Measurements from ENCODE around the gene TNPO3.

GRCh38 chr7:128906766-128907559 is 147.9 kb downstream of the TNPO3 start:
- TF ChIP-seq SMC3 (conservative IDR thresholded peaks at IDR 0.05; ENCODE audit: poor library complexity) (no peak), TAF1 (IDR thresholded peaks at IDR 0.05; ENCODE audit: low read depth) (no peak)
- TF ChIP-seq, protein P1, sequence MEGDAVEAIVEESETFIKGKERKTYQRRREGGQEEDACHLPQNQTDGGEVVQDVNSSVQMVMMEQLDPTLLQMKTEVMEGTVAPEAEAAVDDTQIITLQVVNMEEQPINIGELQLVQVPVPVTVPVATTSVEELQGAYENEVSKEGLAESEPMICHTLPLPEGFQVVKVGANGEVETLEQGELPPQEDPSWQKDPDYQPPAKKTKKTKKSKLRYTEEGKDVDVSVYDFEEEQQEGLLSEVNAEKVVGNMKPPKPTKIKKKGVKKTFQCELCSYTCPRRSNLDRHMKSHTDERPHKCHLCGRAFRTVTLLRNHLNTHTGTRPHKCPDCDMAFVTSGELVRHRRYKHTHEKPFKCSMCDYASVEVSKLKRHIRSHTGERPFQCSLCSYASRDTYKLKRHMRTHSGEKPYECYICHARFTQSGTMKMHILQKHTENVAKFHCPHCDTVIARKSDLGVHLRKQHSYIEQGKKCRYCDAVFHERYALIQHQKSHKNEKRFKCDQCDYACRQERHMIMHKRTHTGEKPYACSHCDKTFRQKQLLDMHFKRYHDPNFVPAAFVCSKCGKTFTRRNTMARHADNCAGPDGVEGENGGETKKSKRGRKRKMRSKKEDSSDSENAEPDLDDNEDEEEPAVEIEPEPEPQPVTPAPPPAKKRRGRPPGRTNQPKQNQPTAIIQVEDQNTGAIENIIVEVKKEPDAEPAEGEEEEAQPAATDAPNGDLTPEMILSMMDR (IDR thresholded peaks at IDR 0.05; ENCODE audit: poor library complexity, severe bottlenecking): no peak

All from neural cell (in vitro differentiated cells).